HT-29 (cell line): ENCODE data around the gene LRRC28. TPM values are rescaled to one million over a fixed set of nuclear protein-coding genes. Genes with fewer than 3 reads are reported as not detected.

Experiments
- DNase-seq: peaks from one replicate; pipeline ENCODE4 v3.0.0-alpha.2; 2015; ENCODE audit warnings: low spot score
- total RNA-seq: library from RNA; depleted of rRNA; stranded (reverse); fragments of >200 nt; shearing (Covaris generic); gene quantifications from 2 replicates; pipeline ENCODE4 v1.2.3, GENCODE V29; 2014

The LRRC28 gene
- total RNA-seq, 1 experiment from 2014 or later: 10.9 TPM

- DNase-seq: no peak
Observed at GRCh38 chr15:99416191-99417188, 165.2 kb downstream of the LRRC28 start.

GRCh38 chr15:99421172-99421656 is 169.9 kb downstream of the LRRC28 start:
- peak; percentile 14 for DNase-seq

GRCh38 chr15:99421758-99422157 is 170.5 kb downstream of the LRRC28 start:
- DNase-seq: no peak

GRCh38 chr15:99423186-99424130 is 172.2 kb downstream of the LRRC28 start:
- DNase-seq: no peak

- no peak for DNase-seq
Observed at GRCh38 chr15:99424131-99424571, 172.9 kb downstream of the LRRC28 start.

GRCh38 chr15:99424978-99425656 is 173.8 kb downstream of the LRRC28 start:
- no peak for DNase-seq

GRCh38 chr15:99425657-99426301 is 174.5 kb downstream of the LRRC28 start:
- peak; percentile 55 for DNase-seq

GRCh38 chr15:99426431-99427105 is 175.3 kb downstream of the LRRC28 start:
- no peak for DNase-seq

- no peak for DNase-seq
Observed at GRCh38 chr15:99427210-99427609, 175.9 kb downstream of the LRRC28 start.

- no peak for DNase-seq
Observed at GRCh38 chr15:99427668-99428361, 176.5 kb downstream of the LRRC28 start.

GRCh38 chr15:99429681-99430081 is 178.4 kb downstream of the LRRC28 start:
- DNase-seq: no peak

- no peak for DNase-seq
Observed at GRCh38 chr15:99430881-99431401, 179.7 kb downstream of the LRRC28 start.

GRCh38 chr15:99431661-99432091 is 180.4 kb downstream of the LRRC28 start:
- no peak for DNase-seq

GRCh38 chr15:99432271-99433025 is 181.2 kb downstream of the LRRC28 start:
- no peak for DNase-seq

GRCh38 chr15:99433026-99433756 is 181.9 kb downstream of the LRRC28 start:
- no peak for DNase-seq

GRCh38 chr15:99433757-99434450 is 182.6 kb downstream of the LRRC28 start:
- DNase-seq: no peak

GRCh38 chr15:99434506-99435112 is 183.3 kb downstream of the LRRC28 start:
- DNase-seq: no peak
